ENCODE data around the gene PLEKHS1.
"Not testable (repeated sequence)": the region's sequence is repeated elsewhere in the genome, so short reads cannot be mapped to it uniquely, and the experiment has no call there.

Gene PLEKHS1

GRCh38 chr10:113782986-113783704 lies 31.7 kb downstream of the PLEKHS1 start:
- no peak for TF ChIP-seq CTCF (conservative IDR thresholded peaks at IDR 0.05; ENCODE audit: low read depth, low read length)
- H3K4me3 ChIP-seq (ENCODE audit: low read depth, low read length), result no peak overlapping the region
- DNase-seq (ENCODE audit: low read depth), result no peak

GRCh38 chr10:113788604-113789083 lies 37.2 kb downstream of the PLEKHS1 start:
- DNase-seq (ENCODE audit: low read depth), result peak; percentile 94
- H3K4me3 ChIP-seq (ENCODE audit: low read depth, low read length), result no peak overlapping the region
- TF ChIP-seq CTCF (conservative IDR thresholded peaks at IDR 0.05; ENCODE audit: low read depth, low read length), result no peak

- no peak overlapping the region for H3K4me3 ChIP-seq (ENCODE audit: low read depth, low read length)
- DNase-seq (ENCODE audit: low read depth), result no peak
- no peak for TF ChIP-seq CTCF (conservative IDR thresholded peaks at IDR 0.05; ENCODE audit: low read depth, low read length)
These were observed 40.2 kb downstream of the PLEKHS1 start for GRCh38 chr10:113791691-113792090.

- TF ChIP-seq CTCF (conservative IDR thresholded peaks at IDR 0.05; ENCODE audit: low read depth, low read length), result no peak
- H3K4me3 ChIP-seq (ENCODE audit: low read depth, low read length), result no peak overlapping the region
- DNase-seq (ENCODE audit: low read depth), result no peak
These were observed 50.1 kb downstream of the PLEKHS1 start for GRCh38 chr10:113801569-113801968.

- H3K4me3 ChIP-seq (ENCODE audit: low read depth, low read length), result no peak overlapping the region
- DNase-seq (ENCODE audit: low read depth), result no peak
- no peak for TF ChIP-seq CTCF (conservative IDR thresholded peaks at IDR 0.05; ENCODE audit: low read depth, low read length)
These were observed 51.5 kb downstream of the PLEKHS1 start for GRCh38 chr10:113802997-113803396.

GRCh38 chr10:113806503-113806902 lies 55.0 kb downstream of the PLEKHS1 start:
- no peak for TF ChIP-seq CTCF (conservative IDR thresholded peaks at IDR 0.05; ENCODE audit: low read depth, low read length)
- no peak for DNase-seq (ENCODE audit: low read depth)

GRCh38 chr10:113808168-113808567 lies 56.7 kb downstream of the PLEKHS1 start:
- no peak for DNase-seq (ENCODE audit: low read depth)
- H3K4me3 ChIP-seq (ENCODE audit: low read depth, low read length), result no peak overlapping the region
- no peak for TF ChIP-seq CTCF (conservative IDR thresholded peaks at IDR 0.05; ENCODE audit: low read depth, low read length)

More at GRCh38 chr10:113806503-113806902, 55.0 kb downstream of the PLEKHS1 start:
- H3K4me3 ChIP-seq (ENCODE audit: low read depth, low read length), result no peak overlapping the region

- H3K4me3 ChIP-seq (ENCODE audit: low read depth, low read length); DNase-seq (ENCODE audit: low read depth): not testable (repeated sequence)
These were observed 63.2 kb downstream of the PLEKHS1 start for GRCh38 chr10:113814700-113815099.

All from choroid plexus epithelial cell (primary cell).